ENCODE data around the gene OR4K1. TPM values are rescaled to one million over a fixed set of nuclear protein-coding genes. Genes with fewer than 3 reads are reported as not detected.
"Not testable (repeated sequence)": the region's sequence is repeated elsewhere in the genome, so short reads cannot be mapped to it uniquely, and the experiment has no call there.

Gene OR4K1
- total RNA-seq (2014; rRNA removed; shearing (Covaris generic)): not detected in 2 replicates
- not detected in 2 replicates for polyA plus RNA-seq (2014; cell fraction: nucleus; rRNA removed)

- DNase-seq (ENCODE audit: extremely low read depth, low read depth): no peak
Observed at GRCh38 chr14:19930617-19931016, at the start of gene OR4K1. TSS of gene OR4K1 (plus strand) at chr14:19930917. CDS start at chr14:19935667, 4,750 bp downstream.

GRCh38 chr14:19895282-19895681 is 35.4 kb upstream of the OR4K1 start:
- DNase-seq (ENCODE audit: extremely low read depth, low read depth): no peak

GRCh38 chr14:19900999-19901398 is 29.7 kb upstream of the OR4K1 start:
- no peak for DNase-seq (ENCODE audit: extremely low read depth, low read depth)

- DNase-seq (ENCODE audit: extremely low read depth, low read depth): no peak
Observed at GRCh38 chr14:19902409-19902808, 28.3 kb upstream of the OR4K1 start.

- DNase-seq (ENCODE audit: extremely low read depth, low read depth): no peak
Observed at GRCh38 chr14:19906665-19907064, 24.1 kb upstream of the OR4K1 start.

GRCh38 chr14:19911114-19911513 is 19.6 kb upstream of the OR4K1 start:
- no peak for DNase-seq (ENCODE audit: extremely low read depth, low read depth)

GRCh38 chr14:19917243-19917642 is 13.5 kb upstream of the OR4K1 start:
- no peak for DNase-seq (ENCODE audit: extremely low read depth, low read depth)

GRCh38 chr14:19917955-19918518 is 12.7 kb upstream of the OR4K1 start:
- no peak for DNase-seq (ENCODE audit: extremely low read depth, low read depth)

- no peak for DNase-seq (ENCODE audit: extremely low read depth, low read depth)
Observed at GRCh38 chr14:19918553-19919264, 12.0 kb upstream of the OR4K1 start.

GRCh38 chr14:19920021-19920657 is 10.6 kb upstream of the OR4K1 start, which contains the start of gene OR4K5:
TSS of gene OR4K5 (plus strand) at chr14:19920607. CDS start at chr14:19920607, 0 bp downstream.
- no peak for DNase-seq (ENCODE audit: extremely low read depth, low read depth)

- no peak for DNase-seq (ENCODE audit: extremely low read depth, low read depth)
Observed at GRCh38 chr14:19941668-19942067, 11.0 kb downstream of the OR4K1 start.

GRCh38 chr14:19947413-19948090 is 16.8 kb downstream of the OR4K1 start:
- peak; percentile 9 for DNase-seq (ENCODE audit: extremely low read depth, low read depth)

- DNase-seq (ENCODE audit: extremely low read depth, low read depth): no peak
Observed at GRCh38 chr14:19949218-19949617, 18.5 kb downstream of the OR4K1 start.

- DNase-seq (ENCODE audit: extremely low read depth, low read depth): not testable (repeated sequence)
Observed at GRCh38 chr14:19969735-19970134, 39.0 kb downstream of the OR4K1 start.

- DNase-seq (ENCODE audit: extremely low read depth, low read depth): no peak
Observed at GRCh38 chr14:19974844-19975243, 44.1 kb downstream of the OR4K1 start.

- no peak for DNase-seq (ENCODE audit: extremely low read depth, low read depth)
Observed at GRCh38 chr14:19975291-19975690, 44.6 kb downstream of the OR4K1 start, which contains the start of gene OR4K15. TSS of gene OR4K15 (plus strand) at chr14:19975591. CDS start at chr14:19975591, 0 bp downstream.

Other genes with a start within 250 kb of the OR4K1 start
- gene OR11H2, start 217.0 kb upstream of the OR4K1 start, total RNA-seq (2014; rRNA removed; shearing (Covaris generic)): not detected in 2 replicates
- gene OR4Q3, start 187.3 kb upstream of the OR4K1 start, total RNA-seq (2014; rRNA removed; shearing (Covaris generic)): not detected in 2 replicates
- not detected in 2 replicates for gene OR4M1, start 157.4 kb upstream of the OR4K1 start, total RNA-seq (2014; rRNA removed; shearing (Covaris generic))
- gene OR4N2, start 127.1 kb upstream of the OR4K1 start, total RNA-seq (2014; rRNA removed; shearing (Covaris generic)): not detected in 2 replicates
- gene OR4K2, start 55.8 kb upstream of the OR4K1 start, total RNA-seq (2014; rRNA removed; shearing (Covaris generic)): not detected in 2 replicates
- not detected in 2 replicates for gene OR4K5, start 10.3 kb upstream of the OR4K1 start, total RNA-seq (2014; rRNA removed; shearing (Covaris generic))
- gene OR4K15, start 44.7 kb downstream of the OR4K1 start, total RNA-seq (2014; rRNA removed; shearing (Covaris generic)): not detected in 2 replicates
- not detected in 2 replicates for gene OR4Q2, start 71.2 kb downstream of the OR4K1 start, total RNA-seq (2014; rRNA removed; shearing (Covaris generic))
- gene OR4K14, start 88.4 kb downstream of the OR4K1 start, total RNA-seq (2014; rRNA removed; shearing (Covaris generic)): not detected in 2 replicates
- gene OR4K13, start 105.1 kb downstream of the OR4K1 start, total RNA-seq (2014; rRNA removed; shearing (Covaris generic)): 0.02 TPM in 1 of 2 replicates, not detected in the other
- not detected in 2 replicates for gene OR4L1, start 129.1 kb downstream of the OR4K1 start, total RNA-seq (2014; rRNA removed; shearing (Covaris generic))
- gene OR4K17, start 179.8 kb downstream of the OR4K1 start, total RNA-seq (2014; rRNA removed; shearing (Covaris generic)): not detected in 2 replicates
- gene OR4N5, start 207.9 kb downstream of the OR4K1 start, total RNA-seq (2014; rRNA removed; shearing (Covaris generic)): not detected in 2 replicates

Data from NCI-H460 (cell line).